B cell (primary cell): Measurements from ENCODE around the gene MOB3A. TPM values are rescaled to one million over a fixed set of nuclear protein-coding genes. Genes with fewer than 3 reads are reported as not detected.

Experiments
- ATAC-seq: fragments of 200-7000 bp; cut with Tn5 transposase; one replicate; pipeline ENCODE4 v1.10.0; 2021; ENCODE audit warnings: low read depth, mild to moderate bottlenecking, moderate number of reproducible peaks, moderate library complexity
- CTCF ChIA-PET: fragments of 350-600 bp; sonication (Branson Sonifier 250); formaldehyde crosslinking; loops from one replicate; lab custom pipeline; 2021; ENCODE audit warnings: antibody characterized with exemption, inconsistent platforms; lab: Charles Lee
- POLR2A ChIA-PET: fragments of 350-600 bp; sonication (Branson Sonifier 250); formaldehyde crosslinking; loops from one replicate; lab custom pipeline; 2021; ENCODE audit warnings: antibody characterized with exemption; lab: Charles Lee
- DNase-seq: peaks from one replicate; pipeline ENCODE4 v3.0.0; 2013
- H2AFZ ChIP-seq: 2 replicates; pipeline ENCODE4 v1.6.1; 2012; ENCODE audit warnings: mild to moderate bottlenecking, low read depth, low read length; ENCODE audit not compliant: insufficient read depth, poor library complexity, severe bottlenecking
- H3K27ac ChIP-seq, 2 donors: 1 replicate in 1 of 2; 2 replicates in 1 of 2; pipeline ENCODE4 v1.5.1; 2012 to 2013; ENCODE audit warnings: low read length in 2 of 2, mild to moderate bottlenecking in 2 of 2, moderate library complexity in 1 of 2
- H3K27me3 ChIP-seq, 4 experiments: fragments of 200-600 bp in 1 of 4; sonication (generic) in 1 of 4; replicated peaks in 1 of 4; 1 replicate in 2 of 4; 2 replicates in 2 of 4; pipeline versions ENCODE4 v1.6.1 to v1.7.0; 2013 to 2016; ENCODE audit warnings: low read length in 3 of 4, mild to moderate bottlenecking in 2 of 4, mixed read lengths in 1 of 4, moderate library complexity in 1 of 4; ENCODE audit not compliant: insufficient read depth in 4 of 4, control insufficient read depth in 3 of 4; ENCODE audit errors: control extremely low read depth in 1 of 4
- H3K36me3 ChIP-seq, 2 experiments: replicated peaks in 1 of 2; 1 replicate in 1 of 2; 2 replicates in 1 of 2; pipeline versions ENCODE4 v1.6.1 to v1.7.1; 2013; ENCODE audit warnings: low read length in 1 of 2; ENCODE audit not compliant: insufficient read depth in 2 of 2, control insufficient read depth in 1 of 2; ENCODE audit errors: control extremely low read depth in 1 of 2, extremely low read depth in 1 of 2
- H3K4me1 ChIP-seq, 2 donors: fragments of 200-600 bp in 1 of 2; sonication (generic) in 1 of 2; 1 replicate in 1 of 2; 2 replicates in 1 of 2; pipeline versions ENCODE4 v1.5.1 to v1.6.1; 2013 to 2017; ENCODE audit warnings: low read length in 2 of 2; ENCODE audit not compliant: control insufficient read depth in 2 of 2, insufficient read depth in 2 of 2
- H3K4me2 ChIP-seq: replicated peaks from 2 replicates; pipeline ENCODE3; 2012; ENCODE audit warnings: mild to moderate bottlenecking, low read depth, low read length; ENCODE audit not compliant: poor library complexity, severe bottlenecking
- H3K4me3 ChIP-seq, 5 experiments: fragments of 200-600 bp in 1 of 5; sonication (generic) in 1 of 5; 1 replicate in 3 of 5; 2 replicates in 2 of 5; pipeline versions ENCODE4 v1.5.1 to v1.7.0; 2011 to 2016; ENCODE audit warnings: low read length in 4 of 5, mild to moderate bottlenecking in 4 of 5, low read depth in 2 of 5, control low read depth in 1 of 5, moderate library complexity in 1 of 5; ENCODE audit not compliant: insufficient read depth in 1 of 5; ENCODE audit errors: control extremely low read depth in 1 of 5, extremely low read depth in 1 of 5
- H3K79me2 ChIP-seq: fragments of 200-600 bp; sonication (generic); one replicate; pipeline ENCODE4 v1.6.0; 2016; ENCODE audit warnings: low read length; ENCODE audit not compliant: control insufficient read depth, insufficient read depth
- H3K9ac ChIP-seq: fragments of 200-600 bp; sonication (generic); 2 replicates; pipeline ENCODE4 v1.6.1; 2017; ENCODE audit warnings: mild to moderate bottlenecking, low read length, moderate library complexity
- H3K9me3 ChIP-seq, 3 donors: one replicate each; pipeline versions ENCODE4 v1.6.1 to v1.7.1; 2013; ENCODE audit warnings: low read length in 2 of 3; ENCODE audit not compliant: control insufficient read depth in 2 of 3, insufficient read depth in 1 of 3; ENCODE audit errors: control extremely low read depth in 1 of 3
- H4K20me1 ChIP-seq: 2 replicates; pipeline ENCODE4 v1.6.0; 2012; ENCODE audit warnings: mild to moderate bottlenecking, low read length; ENCODE audit not compliant: insufficient read depth, control insufficient read depth, poor library complexity, severe bottlenecking
- H3K27ac Mint-ChIP-seq: one replicate; pipeline ENCODE4 v1.8.0; 2021; ENCODE audit warnings: mixed read lengths
- H3K27me3 Mint-ChIP-seq: one replicate; pipeline ENCODE4 v1.8.0; 2021; ENCODE audit warnings: mixed read lengths
- H3K4me1 Mint-ChIP-seq: one replicate; pipeline ENCODE4 v1.8.0; 2021; ENCODE audit warnings: mixed read lengths
- H3K4me3 Mint-ChIP-seq: one replicate; pipeline ENCODE4 v1.8.0; 2021; ENCODE audit warnings: mixed read lengths
- H3K9me3 Mint-ChIP-seq: one replicate; pipeline ENCODE4 v1.8.0; 2022; ENCODE audit warnings: mixed read lengths; ENCODE audit not compliant: insufficient read depth
- EZH2 ChIP-seq: IDR thresholded peaks from 2 replicates; pipeline ENCODE4 v1.6.1; 2012; ENCODE audit warnings: borderline replicate concordance, low read depth, mild to moderate bottlenecking, moderate library complexity, low read length; ENCODE audit not compliant: insufficient read depth, poor library complexity, severe bottlenecking
- WGBS: methylation state at CpG from one replicate; pipeline ENCODE4 v1.1.5; 2013; ENCODE audit warnings: missing lambda C conversion rate; ENCODE audit not compliant: insufficient coverage; 5-methylcytosine and 5-hydroxymethylcytosine counted together
- intact Hi-C: fragments of 100-400 bp; cut with micrococcal nuclease; formaldehyde crosslinking; loops from one replicate; pipeline ENCODE4 v1.10.0; 2022
- polyA plus RNA-seq: library from polyadenylated mRNA; depleted of rRNA; stranded (reverse); fragments of >200 nt; gene quantifications from 2 replicates; pipeline ENCODE4 v1.2.3, GENCODE V29; 2012
- total RNA-seq, 2 donors: library from RNA; stranded (reverse); fragments of 120-200 nt in 1 of 2; gene quantifications; 1 replicate in 1 of 2; 2 replicates in 1 of 2; pipeline versions ENCODE4 v1.2.3 to v1.2.4, GENCODE V29; 2013 to 2022
- TF ChIP-seq, protein P1 (sequence below): fragments of 200-600 bp; IDR thresholded peaks from one replicate; pipeline ENCODE4 v1.8.0; 2022; ENCODE audit warnings: antibody characterized with exemption, mild to moderate bottlenecking

MOB3A gene
- total and polyA plus RNA-seq, 2 donors (not counting 1 experiment from before 2014, with no cell fraction given) = 190 to 228 TPM

DNA sequence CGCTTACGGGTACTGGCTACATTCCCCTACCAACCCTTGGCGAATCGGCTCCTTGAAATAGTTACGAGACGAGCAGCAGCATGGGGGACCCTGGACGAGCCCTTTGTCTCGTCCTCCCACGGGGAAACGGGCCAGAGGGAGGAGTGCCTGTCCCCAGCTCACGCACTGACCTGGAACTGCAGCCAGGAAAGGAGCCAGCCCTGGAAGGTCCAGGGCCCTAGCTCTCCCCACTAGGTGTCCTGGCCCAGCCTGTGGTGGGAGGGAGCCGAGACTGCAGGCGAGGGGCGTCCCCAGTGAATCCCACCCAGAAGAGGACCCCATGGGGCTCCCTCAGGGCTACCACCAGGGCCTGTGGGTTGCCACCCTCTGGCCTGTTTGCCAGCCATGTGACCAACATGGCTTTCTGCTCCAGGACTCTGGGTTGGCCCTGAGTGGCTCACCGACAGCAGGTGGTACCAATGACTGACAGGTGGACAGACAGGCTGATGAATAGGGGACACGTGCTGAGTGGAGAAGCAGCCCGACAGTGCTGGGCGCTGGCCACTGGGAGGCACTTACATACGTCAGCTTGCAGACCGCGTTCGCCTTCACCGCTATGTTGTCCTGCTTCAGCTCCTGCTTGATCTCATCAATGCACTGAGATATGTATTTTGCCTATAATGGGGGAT lies 42.1 kb upstream of the MOB3A start:
- intact Hi-C loops = no loop called here
- DNase-seq (no peak), ATAC-seq (no peak)
- Histone ChIP-seq H4K20me1 (peaks cover 80% of the 10 kb centered on the region), H3K9me3 (no peaks in the 10 kb centered on the region), H3K4me2 (no peak overlapping the region), H2AFZ (no peak overlapping the region), H3K79me2 (peaks cover 86% of the 10 kb centered on the region), H3K27ac (no peak overlapping the region), H3K36me3 (peaks cover 0 to 30% of the 10 kb centered on the region in 2 experiments), H3K4me1 (no peaks in the 10 kb centered on the region), H3K4me3 (no peak overlapping the region), H3K27me3 (no peaks in the 10 kb centered on the region), H3K9ac (no peak overlapping the region)
- Mint-ChIP-seq H3K27ac (no peak overlapping the region), H3K9me3 (no peaks in the 10 kb centered on the region), H3K27me3 (no peaks in the 10 kb centered on the region), H3K4me3 (no peak overlapping the region), H3K4me1 (peaks cover 12% of the 10 kb centered on the region)
- 96% methylated on average over 22 of the region's 23 CpGs for WGBS
- CTCF ChIA-PET = interaction anchor here (0.6 to 1.2 kb wide), 3 partner anchors 8 to 684 kb away, joined by 3 to 5 read pairs (median 3); no protein-coding TSS in a partner anchor
- POLR2A ChIA-PET = no interaction called here
- no peak for TF ChIP-seq EZH2
- TF ChIP-seq, protein P1, sequence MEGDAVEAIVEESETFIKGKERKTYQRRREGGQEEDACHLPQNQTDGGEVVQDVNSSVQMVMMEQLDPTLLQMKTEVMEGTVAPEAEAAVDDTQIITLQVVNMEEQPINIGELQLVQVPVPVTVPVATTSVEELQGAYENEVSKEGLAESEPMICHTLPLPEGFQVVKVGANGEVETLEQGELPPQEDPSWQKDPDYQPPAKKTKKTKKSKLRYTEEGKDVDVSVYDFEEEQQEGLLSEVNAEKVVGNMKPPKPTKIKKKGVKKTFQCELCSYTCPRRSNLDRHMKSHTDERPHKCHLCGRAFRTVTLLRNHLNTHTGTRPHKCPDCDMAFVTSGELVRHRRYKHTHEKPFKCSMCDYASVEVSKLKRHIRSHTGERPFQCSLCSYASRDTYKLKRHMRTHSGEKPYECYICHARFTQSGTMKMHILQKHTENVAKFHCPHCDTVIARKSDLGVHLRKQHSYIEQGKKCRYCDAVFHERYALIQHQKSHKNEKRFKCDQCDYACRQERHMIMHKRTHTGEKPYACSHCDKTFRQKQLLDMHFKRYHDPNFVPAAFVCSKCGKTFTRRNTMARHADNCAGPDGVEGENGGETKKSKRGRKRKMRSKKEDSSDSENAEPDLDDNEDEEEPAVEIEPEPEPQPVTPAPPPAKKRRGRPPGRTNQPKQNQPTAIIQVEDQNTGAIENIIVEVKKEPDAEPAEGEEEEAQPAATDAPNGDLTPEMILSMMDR = no peak

DNA sequence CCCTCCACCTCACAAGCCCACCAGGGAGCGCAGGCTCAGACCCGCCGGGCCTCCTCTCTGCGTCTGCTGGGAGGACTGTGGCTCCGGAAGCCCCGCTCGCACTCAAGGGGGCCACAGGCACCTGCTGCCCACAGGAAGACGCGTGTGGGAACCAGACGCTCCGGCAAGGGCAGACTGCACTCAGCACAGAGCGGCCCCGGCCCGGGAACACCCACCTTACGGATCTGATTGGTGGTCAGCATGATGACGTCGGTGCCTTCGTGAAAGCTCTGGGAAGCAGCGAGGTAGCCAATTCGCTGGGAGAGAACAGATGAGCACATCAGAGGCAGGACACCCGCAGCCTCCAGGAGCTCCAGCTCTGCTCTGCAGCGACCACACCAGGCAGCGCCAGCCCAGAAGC lies 40.7 kb upstream of the MOB3A start:
- Histone ChIP-seq H3K9me3 (no peaks in the 10 kb centered on the region), H3K27ac (no peak overlapping the region), H3K4me3 (no peak overlapping the region), H3K36me3 (peaks cover 0 to 44% of the 10 kb centered on the region in 2 experiments), H3K9ac (no peak overlapping the region), H3K79me2 (peaks cover 86% of the 10 kb centered on the region), H3K4me2 (no peak overlapping the region), H3K4me1 (no peaks in the 10 kb centered on the region), H4K20me1 (peaks cover 74% of the 10 kb centered on the region), H3K27me3 (no peaks in the 10 kb centered on the region), H2AFZ (no peak overlapping the region)
- Mint-ChIP-seq H3K4me1 (peaks cover 12% of the 10 kb centered on the region), H3K27ac (no peak overlapping the region), H3K27me3 (no peaks in the 10 kb centered on the region), H3K4me3 (no peak overlapping the region), H3K9me3 (no peaks in the 10 kb centered on the region)
- TF ChIP-seq, protein P1 = no peak
- no peak for TF ChIP-seq EZH2
- ATAC-seq (no peak), DNase-seq (no peak)
- ChIA-PET POLR2A (interaction anchor here (0.6 kb wide), 1 partner anchor 29 kb away, joined by 4 read pairs; no protein-coding TSS in a partner anchor), CTCF (interaction anchor here (1.2 kb wide), 1 partner anchor 35 kb away, joined by 3 read pairs; no protein-coding TSS in a partner anchor)
- 98% methylated on average over 23 of the region's 23 CpGs for WGBS
- intact Hi-C loops = no loop called here
